Right lobe of liver (tissue), 4 donors: Measurements from ENCODE around the gene PPTC7.

Experiments used
- CTCF ChIP-seq, 4 donors: fragments of 200-600 bp in 3 of 4; fragments of 450-650 bp in 1 of 4; IDR thresholded peaks; one replicate each; pipeline versions ENCODE4 v1.5.1 to v1.8.0; 2016 to 2022; ENCODE audit warnings: antibody characterized with exemption in 4 of 4, mild to moderate bottlenecking in 2 of 4
- POLR2A ChIP-seq: fragments of 450-650 bp; IDR thresholded peaks from one replicate; pipeline ENCODE4 v1.6.1; 2017; ENCODE audit warnings: antibody characterized with exemption, mild to moderate bottlenecking
- donor health status: DM: no; HTN: no; CAD: no.
- donor health status: DM: no; HTN: no; CAD: no.
- donor health status: DM: no; HTN: yes; CAD: no.

GRCh38 chr12:110534811-110535210 lies 48.3 kb downstream of the PPTC7 start:
- no peak for TF ChIP-seq CTCF (IDR thresholded peaks at IDR 0.05)
- no peak for TF ChIP-seq POLR2A
